ENCODE measurements around the gene SUPT3H. TPM values are rescaled to one million over a fixed set of nuclear protein-coding genes. Genes with fewer than 3 reads are reported as not detected.

SUPT3H gene
- total RNA-seq, 1 donor from 2014 or later = 16.0 TPM

- Mint-ChIP-seq H3K4me3 (ENCODE audit: unreplicated experiment) (no peak overlapping the region), H3K27ac (ENCODE audit: unreplicated experiment) (no peak overlapping the region), H3K4me1 (ENCODE audit: low read depth, unreplicated experiment) (no peaks in the 10 kb centered on the region), H3K36me3 (ENCODE audit: unreplicated experiment) (no peaks in the 10 kb centered on the region), H3K9me3 (ENCODE audit: unreplicated experiment) (peaks cover under 1% of the 10 kb centered on the region), H3K27me3 (ENCODE audit: unreplicated experiment) (no peaks in the 10 kb centered on the region)
- TF ChIP-seq CTCF (IDR thresholded peaks at IDR 0.05; ENCODE audit: partially characterized antibody, unreplicated experiment) = no peak
- no peak for DNase-seq
Observed at GRCh38 chr6:45371924-45372573, 5.7 kb downstream of the SUPT3H start.

GRCh38 chr6:45369870-45370269 is 7.9 kb downstream of the SUPT3H start:
- Mint-ChIP-seq H3K27me3 (ENCODE audit: unreplicated experiment) (no peaks in the 10 kb centered on the region), H3K27ac (ENCODE audit: unreplicated experiment) (no peak overlapping the region), H3K4me1 (ENCODE audit: low read depth, unreplicated experiment) (no peaks in the 10 kb centered on the region), H3K36me3 (ENCODE audit: unreplicated experiment) (no peaks in the 10 kb centered on the region), H3K4me3 (ENCODE audit: unreplicated experiment) (no peak overlapping the region), H3K9me3 (ENCODE audit: unreplicated experiment) (no peaks in the 10 kb centered on the region)
- no peak for TF ChIP-seq CTCF (IDR thresholded peaks at IDR 0.05; ENCODE audit: partially characterized antibody, unreplicated experiment)
- no peak for DNase-seq

GRCh38 chr6:45367999-45368398 is 9.7 kb downstream of the SUPT3H start:
- DNase-seq = no peak
- H3K27me3 Mint-ChIP-seq (ENCODE audit: unreplicated experiment) = no peaks in the 10 kb centered on the region
- no peak overlapping the region for H3K27ac Mint-ChIP-seq (ENCODE audit: unreplicated experiment)
- no peaks in the 10 kb centered on the region for H3K9me3 Mint-ChIP-seq (ENCODE audit: unreplicated experiment)
- no peak for TF ChIP-seq CTCF (IDR thresholded peaks at IDR 0.05; ENCODE audit: partially characterized antibody, unreplicated experiment)
- H3K4me1 Mint-ChIP-seq (ENCODE audit: low read depth, unreplicated experiment) = no peaks in the 10 kb centered on the region
- no peaks in the 10 kb centered on the region for H3K36me3 Mint-ChIP-seq (ENCODE audit: unreplicated experiment)
- H3K4me3 Mint-ChIP-seq (ENCODE audit: unreplicated experiment) = no peak overlapping the region

GRCh38 chr6:45366534-45366933 is 11.2 kb downstream of the SUPT3H start:
- Mint-ChIP-seq H3K27me3 (ENCODE audit: unreplicated experiment) (no peaks in the 10 kb centered on the region), H3K9me3 (ENCODE audit: unreplicated experiment) (no peaks in the 10 kb centered on the region), H3K4me3 (ENCODE audit: unreplicated experiment) (no peak overlapping the region), H3K27ac (ENCODE audit: unreplicated experiment) (no peak overlapping the region), H3K36me3 (ENCODE audit: unreplicated experiment) (no peaks in the 10 kb centered on the region), H3K4me1 (ENCODE audit: low read depth, unreplicated experiment) (no peaks in the 10 kb centered on the region)
- no peak for DNase-seq
- TF ChIP-seq CTCF (IDR thresholded peaks at IDR 0.05; ENCODE audit: partially characterized antibody, unreplicated experiment) = no peak

GRCh38 chr6:45365036-45365435 is 12.7 kb downstream of the SUPT3H start:
- H3K27ac Mint-ChIP-seq (ENCODE audit: unreplicated experiment) = no peak overlapping the region
- H3K4me1 Mint-ChIP-seq (ENCODE audit: low read depth, unreplicated experiment) = no peaks in the 10 kb centered on the region
- no peak overlapping the region for H3K4me3 Mint-ChIP-seq (ENCODE audit: unreplicated experiment)
- TF ChIP-seq CTCF (IDR thresholded peaks at IDR 0.05; ENCODE audit: partially characterized antibody, unreplicated experiment) = no peak
- H3K36me3 Mint-ChIP-seq (ENCODE audit: unreplicated experiment) = no peaks in the 10 kb centered on the region
- H3K27me3 Mint-ChIP-seq (ENCODE audit: unreplicated experiment) = no peaks in the 10 kb centered on the region
- H3K9me3 Mint-ChIP-seq (ENCODE audit: unreplicated experiment) = no peaks in the 10 kb centered on the region
- no peak for DNase-seq
